SU-DHL-6 (cell line): Measurements from ENCODE around the gene LRBA.

ENCODE experiments used
- H2AFZ ChIP-seq: fragments of 200-600 bp; sonication (generic); 2 replicates; pipeline ENCODE4 v1.6.1; 2014; ENCODE audit warnings: low read depth, mild to moderate bottlenecking, moderate library complexity, mixed read lengths, antibody characterized with exemption, low read length; ENCODE audit not compliant: severe bottlenecking
- H3F3A ChIP-seq: fragments of 200-600 bp; shearing (Covaris generic); 2 replicates; pipeline ENCODE4 v1.6.0; 2016; ENCODE audit warnings: antibody characterized with exemption, mild to moderate bottlenecking; ENCODE audit not compliant: insufficient read depth
- H3K27ac ChIP-seq: fragments of 200-600 bp; sonication (generic); 2 replicates; pipeline ENCODE4 v1.5.1; 2016; ENCODE audit warnings: low read depth, mild to moderate bottlenecking, low read length, moderate library complexity, mixed read lengths
- H3K27me3 ChIP-seq: fragments of 200-600 bp; sonication (generic), shearing (Covaris generic); 2 replicates; pipeline ENCODE4 v1.6.0; 2014; ENCODE audit warnings: mild to moderate bottlenecking, low read length
- H3K36me3 ChIP-seq: fragments of 200-600 bp; sonication (generic); 2 replicates; pipeline ENCODE4 v1.6.1; 2014; ENCODE audit warnings: mild to moderate bottlenecking, low read length, mixed read lengths
- H3K4me2 ChIP-seq: fragments of 300-600, 200-600 bp; shearing (Covaris generic), sonication (generic); 2 replicates; pipeline ENCODE4 v1.6.0; 2014; ENCODE audit warnings: low read length, low read depth, mild to moderate bottlenecking; ENCODE audit not compliant: poor library complexity, severe bottlenecking
- H3K4me3 ChIP-seq: fragments of 200-600 bp; sonication (generic); 2 replicates; pipeline ENCODE4 v1.5.1; 2014; ENCODE audit warnings: antibody characterized with exemption, low read length, mild to moderate bottlenecking, mixed read lengths; ENCODE audit not compliant: insufficient read depth, poor library complexity, severe bottlenecking
- H3K79me2 ChIP-seq: fragments of 200-600 bp; sonication (generic); 2 replicates; pipeline ENCODE4 v1.6.1; 2014; ENCODE audit warnings: mild to moderate bottlenecking, low read length, moderate library complexity; ENCODE audit not compliant: insufficient read depth
- H3K9ac ChIP-seq: fragments of 200-600 bp; sonication (generic); 2 replicates; pipeline ENCODE4 v1.7.0; 2014; ENCODE audit warnings: mild to moderate bottlenecking, low read length
- H3K9me2 ChIP-seq: fragments of 200-600 bp; sonication (generic); replicated peaks from 2 replicates; pipeline ENCODE4 v1.6.1; 2014; ENCODE audit warnings: low read length; ENCODE audit not compliant: insufficient read depth
- H3K9me3 ChIP-seq: fragments of 200-600 bp; sonication (generic); 2 replicates; pipeline ENCODE4 v1.6.1; 2014; ENCODE audit warnings: low read length, mixed read lengths; ENCODE audit not compliant: insufficient read depth
- H4K20me1 ChIP-seq: fragments of 200-600 bp; sonication (generic); 2 replicates; pipeline ENCODE4 v1.6.1; 2014; ENCODE audit warnings: low read depth, mild to moderate bottlenecking, antibody characterized with exemption, low read length, moderate library complexity, mixed read lengths
- CTCF ChIP-seq: fragments of 200-600 bp; sonication (generic); IDR thresholded peaks from one replicate; pipeline ENCODE4 v1.5.1; 2017; ENCODE audit warnings: antibody characterized with exemption, mild to moderate bottlenecking, low read length, moderate library complexity; ENCODE audit not compliant: insufficient read depth, poor library complexity, severe bottlenecking
- EZH2phosphoT487 ChIP-seq: fragments of 200-600 bp; sonication (generic), shearing (Covaris generic); conservative IDR thresholded peaks from 2 replicates; pipeline ENCODE4 v1.6.1; 2018; ENCODE audit warnings: mild to moderate bottlenecking, antibody characterized with exemption, low read length, moderate library complexity, mixed read lengths

Gene LRBA

DNA sequence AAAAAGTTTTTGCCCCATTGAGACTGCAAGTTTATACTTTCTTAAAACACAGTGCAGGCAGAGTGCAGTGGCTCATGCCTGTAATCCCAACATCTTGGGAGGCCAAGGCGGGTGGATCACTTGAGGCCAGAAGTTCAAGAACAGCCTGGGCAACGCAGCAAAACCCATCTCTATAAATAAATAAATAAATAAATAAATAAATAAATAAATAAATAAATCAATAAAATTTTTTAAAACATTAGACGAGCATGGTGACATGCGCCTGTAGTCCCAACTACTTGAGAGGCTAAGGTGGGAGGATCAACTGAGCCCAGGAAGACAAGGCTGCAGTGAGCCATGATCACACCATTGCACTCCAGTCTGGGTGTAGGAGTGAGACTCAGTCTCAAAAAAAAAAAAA lies 213.3 kb downstream of the LRBA start:
- TF ChIP-seq CTCF (no peak), EZH2phosphoT487 (no peak)
- Histone ChIP-seq H3K36me3 (peaks cover 18% of the 10 kb centered on the region; the same call in 1 of the 2 replicates), H3F3A (no peaks in the 10 kb centered on the region), H3K9ac (no peak overlapping the region), H3K9me2 (no peaks in the 10 kb centered on the region), H3K79me2 (no peaks in the 10 kb centered on the region), H3K27me3 (no peaks in the 10 kb centered on the region), H2AFZ (no peak overlapping the region), H3K4me3 (no peak overlapping the region), H3K9me3 (no peaks in the 10 kb centered on the region), H3K27ac (no peak overlapping the region), H3K4me2 (no peak overlapping the region), H4K20me1 (no peaks in the 10 kb centered on the region)

DNA sequence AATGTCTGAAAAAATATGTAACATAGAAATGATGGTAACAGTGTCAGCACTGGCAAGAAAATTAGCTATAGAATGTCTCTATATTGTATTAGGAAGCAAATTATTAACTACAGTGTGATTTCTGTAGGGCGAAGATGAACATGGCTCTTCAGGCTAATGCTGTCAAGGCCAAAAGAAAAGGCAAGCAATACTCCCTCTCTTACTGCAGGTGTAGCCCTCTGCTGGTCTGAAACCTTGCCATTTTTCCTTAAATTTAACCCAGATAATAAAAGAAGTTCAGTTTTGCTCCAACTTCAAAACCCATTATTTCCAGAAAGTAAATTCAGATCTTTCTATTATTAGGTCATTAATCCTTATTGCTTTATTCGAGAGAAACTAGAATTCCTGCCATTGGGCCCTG lies 215.9 kb downstream of the LRBA start:
- Histone ChIP-seq H3K9me2 (no peaks in the 10 kb centered on the region), H3K4me2 (no peak overlapping the region), H3F3A (no peaks in the 10 kb centered on the region), H2AFZ (no peak overlapping the region), H3K79me2 (no peaks in the 10 kb centered on the region), H3K4me3 (no peak overlapping the region), H3K27me3 (no peaks in the 10 kb centered on the region), H4K20me1 (no peaks in the 10 kb centered on the region), H3K9ac (no peak overlapping the region), H3K36me3 (peaks cover 20% of the 10 kb centered on the region; the same call in 1 of the 2 replicates), H3K9me3 (no peaks in the 10 kb centered on the region), H3K27ac (no peak overlapping the region)
- no peak for TF ChIP-seq CTCF
- TF ChIP-seq EZH2phosphoT487 = no peak

GRCh38 chr4:150794706-150795105 lies 220.4 kb downstream of the LRBA start:
- no peak overlapping the region for H3K27ac ChIP-seq
- H3F3A ChIP-seq = no peaks in the 10 kb centered on the region

More at GRCh38 chr4:150794706-150795105, 220.4 kb downstream of the LRBA start:
- H2AFZ ChIP-seq = no peak overlapping the region
- no peaks in the 10 kb centered on the region for H3K27me3 ChIP-seq
- peaks cover 16% of the 10 kb centered on the region; the same call in 1 of the 2 replicates for H3K36me3 ChIP-seq
- H4K20me1 ChIP-seq = no peaks in the 10 kb centered on the region
- TF ChIP-seq CTCF (no peak), EZH2phosphoT487 (no peak)
- no peak overlapping the region for H3K4me2 ChIP-seq
- no peak overlapping the region for H3K4me3 ChIP-seq
- no peaks in the 10 kb centered on the region for H3K79me2 ChIP-seq
- no peaks in the 10 kb centered on the region for H3K9me3 ChIP-seq
- H3K9ac ChIP-seq = no peak overlapping the region
- no peaks in the 10 kb centered on the region for H3K9me2 ChIP-seq
